Activated CD8-positive, alpha-beta memory T cell treated with anti-CD3 and anti-CD28 coated beads, Interleukin-2, amount 10 ng/mL, durations not matched to agents 7 days and 5 days (primary cell): ENCODE data around the gene NSMCE1. TPM values are rescaled to one million over a fixed set of nuclear protein-coding genes. Genes with fewer than 3 reads are reported as not detected.

Source experiments
- ATAC-seq: fragments of 150-1000 bp; cut with Tn5 transposase; one replicate; pipeline ENCODE4 v1.10.0; 2021; ENCODE audit warnings: moderate library complexity
- CTCF ChIA-PET: fragments of 350-600 bp; sonication (Branson Sonifier 250); formaldehyde crosslinking; loops from one replicate; lab custom pipeline; 2021; ENCODE audit warnings: antibody characterized with exemption; lab: Charles Lee
- DNase-seq: peaks from one replicate; pipeline ENCODE4 v3.0.0-alpha.2; 2020
- H3K27ac Mint-ChIP-seq: one replicate; pipeline ENCODE4 v1.8.0; 2021; ENCODE audit warnings: mild to moderate bottlenecking, mixed read lengths
- H3K27me3 Mint-ChIP-seq: one replicate; pipeline ENCODE4 v1.8.0; 2021; ENCODE audit warnings: mixed read lengths
- H3K36me3 Mint-ChIP-seq: one replicate; pipeline ENCODE4 v1.8.0; 2021; ENCODE audit warnings: mild to moderate bottlenecking, mixed read lengths
- H3K4me1 Mint-ChIP-seq: one replicate; pipeline ENCODE4 v1.8.0; 2021; ENCODE audit warnings: mixed read lengths
- H3K4me3 Mint-ChIP-seq: one replicate; pipeline ENCODE4 v1.8.0; 2021; ENCODE audit warnings: mild to moderate bottlenecking, moderate library complexity, mixed read lengths
- H3K9me3 Mint-ChIP-seq: one replicate; pipeline ENCODE4 v1.8.0; 2022; ENCODE audit warnings: low read depth, mixed read lengths
- total RNA-seq, 2 experiments: library from RNA; stranded (reverse); gene quantifications; one replicate each; pipeline ENCODE4 v1.2.3, GENCODE V29; 2021

The NSMCE1 gene
- total RNA-seq, 2 experiments from 2014 or later, result 75.9 to 94.0 TPM

- H3K36me3 Mint-ChIP-seq, result peaks cover 23% of the 10 kb centered on the region
- H3K4me1 Mint-ChIP-seq, result peaks cover 83% of the 10 kb centered on the region
- no peak for ATAC-seq
- peak overlapping the region; percentile 62 for H3K4me3 Mint-ChIP-seq
- CTCF ChIA-PET, result interaction anchor here (0.8 to 8.1 kb wide), 21 partner anchors 9 to 227 kb away, joined by 3 to 116 read pairs (median 15); partner anchors contain the start of genes KDM8 and NSMCE1
- H3K27me3 Mint-ChIP-seq, result no peaks in the 10 kb centered on the region
- peak overlapping the region; percentile 94 for H3K27ac Mint-ChIP-seq
- no peak for DNase-seq
- no peaks in the 10 kb centered on the region for H3K9me3 Mint-ChIP-seq
These were observed 32.7 kb downstream of the NSMCE1 start for GRCh38 chr16:27235938-27236245.

GRCh38 chr16:27235055-27235937, 33.3 kb downstream of the NSMCE1 start:
- DNase-seq (peak; percentile 97), ATAC-seq (peak; percentile 67)
- CTCF ChIA-PET, result interaction anchor here (0.6 to 8.1 kb wide), 45 partner anchors 10 to 227 kb away, joined by 3 to 116 read pairs (median 7); partner anchors contain the start of genes KDM8 and NSMCE1
- Mint-ChIP-seq H3K9me3 (no peaks in the 10 kb centered on the region), H3K27me3 (no peaks in the 10 kb centered on the region), H3K27ac (peak overlapping the region; percentile 94), H3K36me3 (peaks cover 28% of the 10 kb centered on the region), H3K4me3 (peak overlapping the region; percentile 62), H3K4me1 (peaks cover 88% of the 10 kb centered on the region)

GRCh38 chr16:27234603-27235002, 34.0 kb downstream of the NSMCE1 start:
- CTCF ChIA-PET, result interaction anchor here (0.6 to 8.1 kb wide), 44 partner anchors 10 to 228 kb away, joined by 3 to 116 read pairs (median 8); partner anchors contain the start of genes KDM8 and NSMCE1
- Mint-ChIP-seq H3K36me3 (peaks cover 28% of the 10 kb centered on the region), H3K4me1 (peaks cover 88% of the 10 kb centered on the region), H3K9me3 (no peaks in the 10 kb centered on the region), H3K27ac (peak overlapping the region; percentile 94), H3K27me3 (no peaks in the 10 kb centered on the region), H3K4me3 (peak overlapping the region; percentile 62)
- DNase-seq (no peak), ATAC-seq (no peak)

GRCh38 chr16:27234171-27234570, 34.4 kb downstream of the NSMCE1 start:
- Mint-ChIP-seq H3K36me3 (peaks cover 28% of the 10 kb centered on the region), H3K27ac (peak overlapping the region; percentile 94), H3K9me3 (no peaks in the 10 kb centered on the region), H3K4me1 (peaks cover 90% of the 10 kb centered on the region), H3K27me3 (no peaks in the 10 kb centered on the region), H3K4me3 (no peak overlapping the region)
- CTCF ChIA-PET, result interaction anchor here (0.7 to 8.1 kb wide), 36 partner anchors 10 to 229 kb away, joined by 3 to 116 read pairs (median 9); partner anchors contain the start of gene KDM8
- no peak for DNase-seq
- ATAC-seq, result no peak

- peaks cover 28% of the 10 kb centered on the region for H3K36me3 Mint-ChIP-seq
- peak overlapping the region; percentile 94 for H3K27ac Mint-ChIP-seq
- peaks cover 90% of the 10 kb centered on the region for H3K4me1 Mint-ChIP-seq
- DNase-seq (no peak), ATAC-seq (no peak)
- CTCF ChIA-PET, result interaction anchor here (0.7 to 8.1 kb wide), 27 partner anchors 9 to 225 kb away, joined by 3 to 116 read pairs (median 9); partner anchors contain the start of gene KDM8
- H3K4me3 Mint-ChIP-seq, result no peak overlapping the region
- no peaks in the 10 kb centered on the region for H3K9me3 Mint-ChIP-seq
- H3K27me3 Mint-ChIP-seq, result no peaks in the 10 kb centered on the region
These were observed 34.8 kb downstream of the NSMCE1 start for GRCh38 chr16:27233731-27234130.

- ATAC-seq, result no peak
- Mint-ChIP-seq H3K4me3 (no peak overlapping the region), H3K4me1 (peaks cover 86% of the 10 kb centered on the region), H3K36me3 (peaks cover 27% of the 10 kb centered on the region), H3K9me3 (no peaks in the 10 kb centered on the region), H3K27me3 (no peaks in the 10 kb centered on the region), H3K27ac (peak overlapping the region; percentile 84)
- DNase-seq, result no peak
- CTCF ChIA-PET, result interaction anchor here (0.7 to 8.1 kb wide), 12 partner anchors 12 to 221 kb away, joined by 3 to 116 read pairs (median 6); no protein-coding TSS in a partner anchor
These were observed 35.5 kb downstream of the NSMCE1 start for GRCh38 chr16:27232901-27233625.

GRCh38 chr16:27232061-27232900, 36.3 kb downstream of the NSMCE1 start:
- no peak for ATAC-seq
- Mint-ChIP-seq H3K27me3 (no peaks in the 10 kb centered on the region), H3K9me3 (no peaks in the 10 kb centered on the region), H3K4me1 (peaks cover 82% of the 10 kb centered on the region), H3K27ac (peak overlapping the region; percentile 84), H3K36me3 (peaks cover 26% of the 10 kb centered on the region), H3K4me3 (peak overlapping the region; percentile 42)
- peak; percentile 56 for DNase-seq
- CTCF ChIA-PET, result interaction anchor here (0.7 to 8.1 kb wide), 14 partner anchors 10 to 224 kb away, joined by 3 to 116 read pairs (median 6); no protein-coding TSS in a partner anchor

GRCh38 chr16:27231692-27232060, 36.9 kb downstream of the NSMCE1 start:
- peak overlapping the region; percentile 42 for H3K4me3 Mint-ChIP-seq
- no peaks in the 10 kb centered on the region for H3K9me3 Mint-ChIP-seq
- H3K4me1 Mint-ChIP-seq, result peaks cover 82% of the 10 kb centered on the region
- H3K36me3 Mint-ChIP-seq, result peaks cover 23% of the 10 kb centered on the region
- CTCF ChIA-PET, result interaction anchor here (0.8 to 8.1 kb wide), 11 partner anchors 10 to 225 kb away, joined by 3 to 116 read pairs (median 6); no protein-coding TSS in a partner anchor
- H3K27ac Mint-ChIP-seq, result peak overlapping the region; percentile 84
- no peaks in the 10 kb centered on the region for H3K27me3 Mint-ChIP-seq
- ATAC-seq, result no peak
- DNase-seq, result no peak

- H3K9me3 Mint-ChIP-seq, result no peaks in the 10 kb centered on the region
- H3K4me1 Mint-ChIP-seq, result peaks cover 85% of the 10 kb centered on the region
- H3K27ac Mint-ChIP-seq, result peak overlapping the region; percentile 84
- no peaks in the 10 kb centered on the region for H3K27me3 Mint-ChIP-seq
- peak overlapping the region; percentile 29 for H3K4me3 Mint-ChIP-seq
- H3K36me3 Mint-ChIP-seq, result peaks cover 26% of the 10 kb centered on the region
- CTCF ChIA-PET, result interaction anchor here (0.8 to 8.1 kb wide), 18 partner anchors 9 to 232 kb away, joined by 3 to 116 read pairs (median 4); partner anchors contain the start of gene KDM8
- DNase-seq, result peak; percentile 90
- ATAC-seq, result peak; percentile 54
These were observed 38.0 kb downstream of the NSMCE1 start for GRCh38 chr16:27230562-27231001.

- CTCF ChIA-PET, result interaction anchor here (0.8 to 8.1 kb wide), 17 partner anchors 8 to 233 kb away, joined by 3 to 116 read pairs (median 5); partner anchors contain the start of gene KDM8
- ATAC-seq (no peak), DNase-seq (no peak)
- Mint-ChIP-seq H3K9me3 (no peaks in the 10 kb centered on the region), H3K4me3 (peak overlapping the region; percentile 29), H3K27ac (peak overlapping the region; percentile 84), H3K4me1 (peaks cover 80% of the 10 kb centered on the region), H3K27me3 (no peaks in the 10 kb centered on the region), H3K36me3 (peaks cover 26% of the 10 kb centered on the region)
These were observed 38.6 kb downstream of the NSMCE1 start for GRCh38 chr16:27229891-27230470.

- no peak for DNase-seq
- no peaks in the 10 kb centered on the region for H3K27me3 Mint-ChIP-seq
- H3K4me1 Mint-ChIP-seq, result peaks cover 71% of the 10 kb centered on the region
- no peaks in the 10 kb centered on the region for H3K9me3 Mint-ChIP-seq
- no peak overlapping the region for H3K4me3 Mint-ChIP-seq
- ATAC-seq, result no peak
- peaks cover 28% of the 10 kb centered on the region for H3K36me3 Mint-ChIP-seq
- CTCF ChIA-PET, result interaction anchor here (3.5 to 8.1 kb wide), 3 partner anchors 49 to 139 kb away, joined by 16 to 64 read pairs (median 51); no protein-coding TSS in a partner anchor
- no peak overlapping the region for H3K27ac Mint-ChIP-seq
These were observed 39.7 kb downstream of the NSMCE1 start for GRCh38 chr16:27228621-27229501.
